DMS153 treated with DMSO at 0.1 percent for 48 hours (cell line): ENCODE results near the gene CMSS1.
"Not testable (repeated sequence)": the region's sequence is repeated elsewhere in the genome, so short reads cannot be mapped to it uniquely, and the experiment has no call there.

Source experiments
- DNase-seq: peaks from one replicate; lab custom pipeline; 2025; ENCODE audit not compliant: unreplicated experiment; lab: John Stamatoyannopoulos, UW

The CMSS1 gene

DNA sequence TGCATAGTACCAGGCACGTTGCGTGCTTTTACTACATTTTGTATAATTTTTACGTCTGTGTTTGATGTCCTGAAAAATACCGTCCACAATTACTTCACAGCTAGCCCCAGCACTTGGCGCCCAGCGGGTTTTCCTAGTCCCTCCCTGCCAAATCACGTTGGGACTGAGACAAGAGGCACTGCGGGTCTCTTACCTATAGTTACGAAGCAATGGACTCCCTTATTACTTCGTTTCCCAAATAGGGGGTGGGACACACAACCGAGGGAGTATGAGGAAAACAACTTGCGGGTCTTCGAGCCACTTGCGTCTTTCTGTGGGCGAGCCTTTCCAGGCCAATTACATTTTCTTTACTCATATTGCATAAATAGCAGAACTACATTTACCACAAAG is 620 bp upstream of the CMSS1 start:
- DNase-seq, result no peak

DNA sequence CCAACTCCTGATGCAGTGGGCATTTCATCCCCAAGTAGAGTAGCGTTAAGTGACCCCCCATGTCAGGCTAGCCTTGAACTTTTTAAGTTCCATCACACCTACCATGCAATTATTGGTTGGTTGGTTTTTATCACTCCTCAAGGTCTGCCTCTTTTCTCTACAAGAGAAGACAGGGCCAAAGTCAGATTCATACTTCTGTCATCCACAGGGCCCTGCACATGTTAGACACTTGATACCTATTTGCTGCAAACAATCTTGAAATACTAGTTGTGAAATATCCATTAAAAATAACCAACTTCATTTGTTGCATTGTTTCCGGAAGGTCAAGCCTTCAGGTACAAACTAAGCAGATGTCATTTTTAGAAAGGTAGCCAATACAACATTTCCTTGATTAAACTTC is 1.2 kb downstream of the CMSS1 start:
- DNase-seq, result no peak

DNA sequence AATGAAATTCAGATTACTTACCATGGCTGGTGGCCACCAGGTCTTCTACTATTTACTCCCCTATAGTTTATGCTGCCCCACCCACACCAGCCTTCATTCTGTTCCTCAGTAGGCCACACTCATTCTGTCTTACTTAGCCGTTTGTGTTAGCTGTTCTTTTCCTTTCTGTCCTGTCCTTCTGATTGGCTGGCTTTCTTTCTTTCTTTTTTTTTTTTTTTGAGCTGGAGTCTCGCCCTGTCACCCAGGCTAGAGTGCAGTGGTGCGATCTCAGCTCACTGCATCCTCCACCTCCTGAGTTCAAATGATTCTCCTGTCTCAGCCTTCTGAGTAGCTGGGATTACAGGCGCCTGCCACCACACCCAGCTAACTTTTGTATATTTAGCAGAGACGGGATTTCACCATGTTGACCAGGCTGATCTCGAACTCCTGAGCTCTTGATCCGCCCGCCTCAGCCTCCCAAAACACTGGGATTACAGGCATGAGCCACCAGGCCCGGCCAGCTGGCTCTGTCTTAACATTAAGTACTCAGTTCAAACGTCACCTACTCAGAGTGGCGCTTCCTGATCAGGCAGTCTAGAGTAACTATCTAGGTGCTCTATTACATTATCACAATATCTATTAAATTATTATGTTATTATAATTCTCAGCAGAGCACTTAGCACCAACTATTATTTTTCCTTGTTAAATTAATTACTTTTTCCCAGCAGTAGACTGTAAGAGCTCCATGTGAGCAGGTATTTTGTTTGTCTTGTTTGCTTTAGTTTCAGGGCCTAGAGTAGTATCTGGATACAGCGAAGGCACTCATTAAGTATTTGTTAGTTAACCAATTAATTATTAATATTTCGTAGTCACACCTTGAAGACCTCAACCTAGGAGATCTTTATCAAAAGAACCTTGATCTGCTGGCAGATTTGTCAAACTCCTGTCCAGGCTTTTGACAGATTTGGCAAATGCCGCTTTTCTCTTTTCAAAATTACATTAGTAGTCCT is 6.4 kb downstream of the CMSS1 start:
- no peak for DNase-seq

DNA sequence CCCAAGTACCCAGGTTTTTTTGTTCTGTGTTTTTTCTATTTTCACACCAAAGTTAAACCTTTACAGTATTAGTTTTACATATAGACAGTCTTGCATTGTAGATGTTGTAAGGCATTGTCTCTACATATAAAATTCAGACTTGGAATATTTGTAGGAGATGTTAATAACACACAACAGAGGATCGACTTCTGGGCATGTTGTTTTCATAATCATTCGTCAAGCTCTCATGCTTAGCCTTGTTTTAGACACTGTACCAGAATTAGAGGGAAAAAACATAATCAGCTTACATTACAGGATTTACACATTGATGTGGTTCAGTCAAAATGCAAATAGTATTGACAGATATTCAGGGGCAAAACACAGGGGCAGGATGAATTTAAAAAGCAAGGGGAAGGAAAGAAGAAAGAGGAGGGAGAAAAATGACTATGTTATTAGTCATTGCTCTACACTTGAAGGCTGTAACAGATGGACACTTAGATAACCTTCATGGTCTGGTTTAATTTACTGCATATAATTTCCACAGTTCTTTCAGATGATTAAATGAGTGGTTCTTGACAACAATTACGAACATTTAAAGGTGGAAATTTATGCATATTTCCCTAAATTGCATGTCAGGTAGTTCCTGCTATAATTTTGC is 7.5 kb downstream of the CMSS1 start:
- no peak for DNase-seq

DNA sequence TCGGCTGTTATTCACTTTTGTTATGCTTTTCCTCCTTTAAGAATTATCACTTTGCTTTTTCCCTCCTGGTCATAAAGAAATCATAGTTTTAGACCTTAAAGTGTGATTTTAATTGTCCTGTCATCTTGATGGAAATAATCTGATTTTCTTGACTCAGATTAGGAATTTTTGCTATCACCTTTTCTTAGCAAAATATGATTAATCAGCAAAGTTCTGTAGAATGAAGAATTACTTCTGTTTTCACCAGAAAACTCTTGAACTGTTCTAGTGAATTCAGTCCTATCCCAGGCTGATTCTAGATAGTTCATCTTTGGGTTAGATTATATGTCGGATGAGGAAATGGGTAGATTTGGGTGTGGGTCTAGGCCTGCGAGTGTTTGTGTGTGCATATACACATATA is 12.2 kb downstream of the CMSS1 start:
- DNase-seq, result no peak

DNA sequence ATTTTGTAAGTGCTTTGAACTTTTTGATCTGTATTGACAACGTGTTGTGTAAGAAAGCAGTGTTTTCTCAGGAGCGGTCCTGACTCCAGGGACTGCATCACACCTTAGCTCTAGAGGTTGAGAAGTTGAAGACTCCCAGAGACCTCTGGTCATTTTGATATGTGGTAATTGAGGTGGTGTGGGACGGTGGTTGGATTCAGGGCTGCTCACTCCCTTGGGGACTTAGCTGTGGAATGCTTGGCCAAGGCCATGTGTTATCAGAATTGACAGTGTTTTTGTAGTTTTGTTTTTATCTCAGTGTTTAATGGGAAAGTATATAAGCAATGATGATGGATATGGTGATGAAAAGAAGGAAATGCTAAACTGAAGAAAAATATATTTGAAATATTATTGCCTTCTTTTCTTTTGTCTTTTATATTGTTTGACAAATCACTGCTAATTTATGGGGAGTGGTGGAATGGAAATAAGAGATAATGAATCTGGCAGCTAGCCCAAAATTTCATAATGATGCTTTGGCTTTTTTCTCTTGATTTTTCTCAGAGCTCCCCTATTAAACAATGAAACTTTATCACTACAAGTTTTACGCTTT is 16.0 kb downstream of the CMSS1 start:
- DNase-seq, result no peak

DNA sequence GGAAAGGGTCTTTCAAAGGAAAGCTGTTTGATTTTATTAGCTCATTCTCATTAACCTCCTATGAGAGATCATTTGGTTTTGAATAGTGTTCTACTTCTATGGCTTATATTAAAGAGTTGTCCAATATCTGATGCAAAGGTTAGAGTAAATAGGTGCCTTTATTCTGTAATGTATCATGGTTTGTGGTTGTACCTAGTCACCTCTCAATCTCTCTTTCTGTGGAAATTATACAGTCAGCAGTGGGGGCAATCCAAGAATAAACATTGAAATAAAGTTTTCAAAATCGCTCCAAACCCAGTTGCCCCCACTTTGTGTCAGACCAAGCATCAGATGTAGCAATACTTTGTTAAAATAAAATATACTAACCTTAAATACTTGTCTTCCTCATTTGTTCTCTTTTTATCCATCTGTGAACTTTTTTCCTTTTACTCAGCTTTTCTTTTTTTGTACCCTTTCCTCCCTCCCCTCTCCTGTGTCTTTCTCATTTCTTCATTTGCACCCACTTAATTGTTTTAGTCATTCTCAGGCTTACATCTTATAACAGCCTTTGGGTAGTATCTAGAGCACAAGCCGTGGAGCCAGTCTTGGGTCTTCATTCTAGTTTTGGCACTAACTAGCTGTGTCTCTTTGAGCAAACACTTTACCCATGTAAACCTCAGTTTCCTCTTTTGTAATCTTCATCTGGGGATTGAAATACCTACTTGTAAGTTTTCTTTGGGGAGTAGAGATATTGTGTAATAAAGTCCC is 16.7 kb downstream of the CMSS1 start:
- no peak for DNase-seq

DNA sequence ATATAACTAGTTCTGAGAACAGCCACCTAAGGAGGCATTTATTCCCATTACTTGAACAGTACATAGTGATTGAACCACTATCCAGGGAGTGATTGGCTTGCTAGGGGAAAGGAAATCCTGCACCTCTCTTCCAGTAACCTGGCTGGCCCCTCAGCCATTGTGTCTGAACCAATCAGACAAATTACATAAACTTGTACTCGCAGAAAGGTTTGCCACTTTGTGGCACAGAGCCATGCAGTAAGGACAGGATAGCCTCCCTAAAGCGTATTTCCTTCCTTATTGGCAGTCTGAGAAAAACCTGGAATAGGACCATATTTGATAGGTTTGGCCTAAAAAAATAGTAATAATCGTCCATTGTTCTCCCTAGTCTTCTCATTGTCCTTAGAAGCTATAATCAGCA is 19.0 kb downstream of the CMSS1 start:
- no peak for DNase-seq

DNA sequence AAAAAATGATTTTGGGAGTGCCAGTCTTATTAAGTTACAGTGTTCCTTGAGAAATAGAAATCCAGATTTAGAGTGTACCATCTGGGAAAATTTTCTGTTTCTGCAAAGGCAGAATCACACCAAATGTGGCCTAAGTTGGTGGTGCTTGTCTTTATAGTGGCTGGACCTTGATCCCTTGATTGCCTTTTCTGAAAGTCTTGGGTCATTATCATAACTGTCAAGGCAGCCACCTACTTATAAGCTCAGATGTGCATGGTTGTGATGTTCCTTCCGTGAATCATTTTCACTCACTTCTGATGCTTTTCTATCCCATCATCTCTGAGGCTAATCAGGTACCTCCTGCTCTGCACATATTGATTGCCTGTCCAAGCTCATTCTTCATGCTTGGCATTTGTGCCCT is 20.1 kb downstream of the CMSS1 start:
- no peak for DNase-seq

DNA sequence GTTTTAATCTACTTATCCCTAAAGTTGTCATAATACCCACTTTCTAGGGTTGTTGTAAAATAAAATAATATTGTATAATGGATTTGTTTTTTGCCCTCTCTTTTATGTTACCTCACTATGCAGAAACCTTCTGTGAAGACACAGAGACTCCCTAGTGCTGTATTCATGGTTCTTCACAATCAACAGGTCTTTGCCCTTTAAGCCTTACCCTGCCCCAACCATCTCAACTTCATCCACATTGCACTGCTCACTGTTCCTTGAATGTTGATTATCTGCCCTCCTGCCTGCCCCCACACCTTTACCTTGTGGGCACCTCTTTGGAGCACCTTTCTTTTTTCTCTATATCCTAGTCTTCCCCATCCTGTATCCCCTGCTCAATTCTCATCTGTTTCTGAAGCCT is 21.1 kb downstream of the CMSS1 start:
- no peak for DNase-seq

DNA sequence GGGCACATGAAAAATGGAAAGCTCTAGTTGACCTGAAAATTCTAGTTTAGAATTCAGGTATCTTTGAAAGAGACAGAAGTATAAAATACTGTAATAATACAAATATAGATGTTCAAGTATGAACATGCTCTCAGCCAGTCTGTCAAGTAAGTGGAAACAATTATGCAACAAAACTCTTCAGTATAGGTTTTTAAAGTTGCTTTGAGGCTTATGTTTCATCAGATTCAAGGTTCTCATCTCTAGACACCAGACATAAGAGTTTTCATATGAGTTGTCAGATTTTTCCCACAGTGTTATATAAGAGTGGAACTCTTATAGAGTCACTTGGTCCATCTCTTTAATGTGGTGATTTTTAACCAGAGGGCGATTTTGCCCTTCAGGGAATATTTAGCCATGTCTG is 22.0 kb downstream of the CMSS1 start:
- DNase-seq, result no peak

DNA sequence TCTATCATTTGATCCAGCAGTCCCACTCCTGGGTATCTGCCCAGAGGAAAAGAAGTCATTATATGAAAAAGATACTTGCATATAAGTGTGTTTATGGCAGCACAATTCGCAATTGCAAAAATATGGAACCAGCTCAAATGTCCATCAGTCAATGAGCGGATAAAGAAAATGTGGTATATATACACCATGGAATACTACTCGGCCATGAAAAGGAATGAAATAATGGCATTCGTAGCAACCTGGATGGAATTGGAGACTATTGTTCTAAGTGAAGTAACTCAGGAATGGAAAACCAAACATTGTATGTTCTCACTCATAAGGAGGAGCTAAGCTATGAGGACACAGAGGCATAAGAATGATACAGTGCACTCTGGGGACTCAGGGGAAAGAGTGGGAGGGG is 24.3 kb downstream of the CMSS1 start:
- not testable (repeated sequence) for DNase-seq

DNA sequence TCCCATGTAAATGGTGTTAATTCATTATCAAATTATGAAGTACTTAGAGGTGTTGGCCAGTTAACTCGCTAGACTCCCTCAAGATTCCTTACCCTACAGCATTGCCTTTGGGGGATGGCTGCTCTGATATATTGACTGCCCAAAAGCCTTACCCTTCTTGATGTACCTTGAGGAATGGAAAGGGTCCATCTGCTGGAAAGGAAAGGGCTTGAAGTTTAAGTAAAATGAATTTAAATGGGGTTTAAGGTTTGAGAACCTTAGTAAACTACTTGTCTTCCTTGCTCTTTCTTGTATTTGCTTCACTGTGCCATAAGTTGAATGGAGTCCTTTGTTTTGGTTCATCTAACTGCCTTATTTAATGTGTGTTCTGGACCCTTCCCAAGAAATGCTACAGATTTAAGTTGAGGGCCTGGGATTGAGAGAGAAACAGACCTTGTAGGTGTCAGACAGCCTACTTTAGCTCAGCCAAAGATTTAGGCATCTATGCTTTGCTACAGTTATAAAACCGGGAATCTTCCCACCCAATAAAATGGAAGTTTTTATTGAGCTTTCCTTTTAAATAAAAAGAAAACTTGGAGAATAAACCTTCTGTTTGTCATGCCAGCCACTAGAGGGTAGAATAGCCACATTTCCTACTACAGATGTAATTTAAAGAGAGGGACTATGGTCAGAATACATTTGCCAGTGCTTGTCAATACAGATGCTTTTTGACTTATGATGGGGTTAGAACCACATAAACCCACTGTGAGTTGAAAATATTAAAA is 25.3 kb downstream of the CMSS1 start:
- DNase-seq, result peak; percentile 40

DNA sequence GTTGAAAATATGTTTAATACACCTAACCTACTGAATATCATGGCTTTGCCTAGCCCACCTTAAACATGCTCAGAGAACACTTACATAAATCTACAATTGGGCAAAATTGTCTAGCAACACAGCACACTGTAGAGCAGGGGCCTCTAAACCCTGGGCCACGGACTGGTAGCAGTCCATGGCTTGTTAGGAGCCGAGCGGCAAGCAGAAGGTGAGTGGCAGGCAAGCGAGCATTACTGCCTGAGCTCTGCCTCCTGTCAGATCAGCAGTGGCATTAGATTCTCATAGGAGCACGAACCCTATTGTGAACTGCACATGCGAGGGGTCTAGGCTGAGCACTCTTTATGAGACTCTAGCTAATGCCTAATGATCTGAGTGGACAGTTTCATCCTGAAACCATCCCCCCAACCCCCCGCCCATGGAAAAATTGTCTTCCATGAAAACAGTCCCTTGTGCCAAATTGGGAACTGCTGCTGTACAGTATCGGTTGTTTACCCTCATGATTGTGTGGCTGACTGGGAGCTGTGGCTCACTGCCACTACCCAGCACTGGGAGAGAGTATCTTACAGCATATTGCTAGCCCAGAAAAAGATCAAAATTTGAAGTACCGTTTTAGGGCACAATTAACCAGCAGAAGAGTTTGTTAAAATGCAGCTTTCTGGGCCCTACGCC is 26.1 kb downstream of the CMSS1 start:
- no peak for DNase-seq

DNA sequence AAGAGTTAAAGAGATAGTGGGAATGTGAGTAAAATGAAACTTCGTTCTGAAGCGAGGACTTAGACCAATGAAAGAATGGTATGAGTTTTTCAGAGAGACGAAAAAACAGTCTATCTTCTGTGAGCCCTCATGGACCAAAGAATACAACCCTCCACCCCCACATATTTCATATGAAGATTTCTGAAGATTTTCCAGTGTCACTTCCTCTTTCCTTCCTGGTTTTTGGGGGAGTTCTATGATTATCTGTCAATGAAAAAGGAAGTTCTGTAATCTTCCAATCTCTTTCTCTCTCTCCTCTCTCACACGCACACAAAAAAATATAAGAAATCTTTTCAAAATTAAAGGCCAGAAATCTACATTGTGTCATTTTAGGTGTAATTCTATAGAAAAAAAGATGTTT is 27.7 kb downstream of the CMSS1 start:
- DNase-seq, result no peak

DNA sequence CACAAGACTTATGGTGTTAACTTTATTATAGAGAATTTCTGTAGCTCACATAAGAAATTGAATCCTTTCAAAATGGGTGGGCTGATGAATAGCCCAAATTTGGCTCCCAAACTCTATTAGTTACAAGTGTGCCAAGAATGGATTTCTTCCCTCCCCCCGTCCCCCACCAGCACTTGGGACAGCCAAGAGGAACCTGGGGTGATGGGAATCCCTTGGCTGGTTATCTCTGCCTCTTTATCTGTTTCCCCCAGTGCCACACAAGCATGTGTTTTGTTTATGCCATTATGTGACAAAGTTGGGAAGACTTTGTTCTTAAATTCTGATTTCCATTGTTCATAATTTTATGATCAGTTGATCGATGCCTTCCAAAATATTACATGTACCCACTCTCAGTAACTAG is 28.3 kb downstream of the CMSS1 start:
- no peak for DNase-seq

DNA sequence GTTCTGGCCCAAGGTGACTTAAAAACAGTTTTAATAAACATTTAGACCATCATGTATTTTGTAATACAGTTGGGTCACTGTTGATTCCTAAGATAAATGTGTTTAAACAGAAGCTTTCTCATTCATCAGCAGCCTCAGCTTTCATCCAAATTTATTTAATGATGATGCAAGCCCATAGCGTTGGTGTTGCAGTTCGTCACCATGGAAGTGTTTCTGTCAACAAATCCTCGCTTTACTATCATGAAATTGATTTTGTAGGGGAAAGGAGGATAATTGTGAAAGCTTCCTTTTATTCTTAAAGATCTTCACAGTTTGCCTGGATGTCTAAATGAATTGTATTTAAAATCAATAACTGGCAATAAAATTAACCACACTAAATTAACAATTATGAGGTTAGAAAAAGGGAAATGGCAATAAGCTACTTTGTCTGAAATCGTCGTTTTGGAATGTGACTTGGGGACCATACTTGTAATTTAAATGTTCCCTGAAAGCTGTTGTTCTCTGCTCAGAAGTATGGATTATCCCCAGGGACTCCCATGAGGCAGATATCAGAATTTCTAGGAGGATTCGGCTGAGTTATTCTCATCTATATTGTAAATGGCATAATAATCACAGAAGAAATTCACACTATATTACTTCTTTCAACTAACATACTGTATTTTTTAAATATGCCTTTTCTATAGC is 29.0 kb downstream of the CMSS1 start:
- DNase-seq, result peak; percentile 20

DNA sequence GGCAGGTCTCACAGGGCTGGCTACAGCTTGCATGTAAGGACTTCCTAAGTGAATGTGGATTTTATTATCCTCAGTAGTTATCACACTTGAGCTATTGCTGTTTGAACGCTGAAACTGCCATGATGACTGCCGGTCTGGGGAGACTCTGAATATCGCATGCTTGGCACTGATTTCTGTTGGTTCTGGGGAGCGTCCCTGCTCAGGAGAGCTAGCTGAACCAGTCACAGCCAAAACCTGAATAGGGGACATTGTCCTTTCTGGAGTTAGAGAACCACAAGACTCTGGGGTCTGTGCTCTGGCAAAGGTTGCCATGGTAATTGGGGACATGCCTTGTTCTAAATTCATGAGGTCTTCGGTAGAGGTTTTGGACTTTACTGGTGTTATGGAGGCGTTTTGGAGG is 30.8 kb downstream of the CMSS1 start:
- DNase-seq, result no peak

DNA sequence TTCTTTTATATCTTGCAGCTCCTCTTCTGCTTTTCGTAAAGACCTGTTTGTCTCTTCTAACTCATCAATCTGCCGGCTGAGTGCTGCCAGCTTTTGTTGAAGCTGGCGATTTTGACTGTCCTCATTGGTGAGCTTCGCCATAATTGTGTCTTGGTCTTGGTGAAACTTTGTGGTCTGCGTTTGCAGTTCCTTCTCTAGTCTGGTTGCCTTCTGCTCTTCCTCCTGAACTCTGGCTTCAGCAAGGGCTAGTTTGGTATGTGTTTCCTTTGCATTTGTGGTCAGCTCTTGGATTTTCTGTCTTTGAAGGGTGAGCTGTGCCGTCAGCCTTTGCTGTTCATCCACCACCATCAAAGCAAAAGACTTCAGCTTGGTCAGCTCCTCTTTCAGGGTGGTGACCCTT is 32.9 kb downstream of the CMSS1 start:
- DNase-seq, result no peak

DNA sequence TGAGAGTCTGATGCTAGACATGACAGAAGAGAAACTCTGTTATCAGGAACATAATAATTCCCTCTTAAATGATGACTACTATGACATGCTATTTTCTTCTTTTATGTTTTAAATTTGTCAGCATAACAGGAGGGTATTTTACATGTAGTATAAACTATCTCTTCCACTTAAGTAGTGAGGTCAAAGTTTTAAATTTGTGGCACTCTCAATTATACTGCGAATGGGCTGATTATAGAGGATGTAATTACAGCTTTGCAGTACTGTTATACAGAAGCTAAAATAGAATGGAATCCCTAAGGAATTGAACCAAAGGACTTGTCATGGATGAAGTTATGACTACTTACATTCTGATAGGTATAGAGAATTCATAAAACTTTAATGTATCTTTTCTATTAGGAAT is 34.3 kb downstream of the CMSS1 start:
- no peak for DNase-seq
